Epidermal melanocyte (primary cell): ENCODE results near the gene MTRF1.

Experiments used
- DNase-seq: peaks from one replicate; pipeline ENCODE4 v3.0.0; 2011; ENCODE audit warnings: low spot score; ENCODE audit not compliant: insufficient read length

MTRF1 gene, protein sequence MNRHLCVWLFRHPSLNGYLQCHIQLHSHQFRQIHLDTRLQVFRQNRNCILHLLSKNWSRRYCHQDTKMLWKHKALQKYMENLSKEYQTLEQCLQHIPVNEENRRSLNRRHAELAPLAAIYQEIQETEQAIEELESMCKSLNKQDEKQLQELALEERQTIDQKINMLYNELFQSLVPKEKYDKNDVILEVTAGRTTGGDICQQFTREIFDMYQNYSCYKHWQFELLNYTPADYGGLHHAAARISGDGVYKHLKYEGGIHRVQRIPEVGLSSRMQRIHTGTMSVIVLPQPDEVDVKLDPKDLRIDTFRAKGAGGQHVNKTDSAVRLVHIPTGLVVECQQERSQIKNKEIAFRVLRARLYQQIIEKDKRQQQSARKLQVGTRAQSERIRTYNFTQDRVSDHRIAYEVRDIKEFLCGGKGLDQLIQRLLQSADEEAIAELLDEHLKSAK

DNA sequence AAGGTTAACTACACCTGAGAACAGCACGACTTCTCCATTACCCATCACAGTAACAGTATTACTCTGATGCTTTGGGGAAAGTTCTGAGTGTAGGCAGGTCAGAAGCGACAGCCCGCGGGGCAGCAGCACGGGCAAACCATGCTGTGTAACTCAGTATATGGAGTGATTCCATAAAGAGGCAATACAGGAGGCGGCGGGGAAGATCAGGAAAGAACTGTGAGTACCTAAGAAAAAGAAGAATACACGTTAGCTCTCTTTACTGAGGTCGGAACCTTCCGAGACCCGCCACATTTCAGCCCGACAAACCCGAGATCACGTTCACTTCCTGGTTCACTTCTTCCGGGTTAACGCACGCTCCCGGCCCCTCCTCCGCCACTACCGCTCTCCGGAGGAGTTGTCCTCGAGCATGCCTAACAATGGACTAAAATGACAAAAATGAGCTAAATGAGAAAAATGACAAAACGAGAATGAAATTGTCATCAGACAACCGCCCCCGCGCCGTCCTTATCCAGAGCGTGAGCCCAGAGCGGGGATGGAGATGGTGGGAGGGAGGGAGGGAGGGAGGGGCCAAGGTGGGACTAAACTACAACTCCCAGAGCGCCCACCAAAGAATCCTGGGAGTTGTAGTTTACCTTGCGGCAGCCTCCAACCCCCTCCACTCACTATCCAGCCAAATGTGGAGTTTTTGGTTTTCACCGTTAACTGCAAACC, at the start of gene MTRF1:
Gene MTRF1 (minus strand): TSS at position 316 of the 711 bp plus-strand sequence. CDS start 2,669 bp downstream, outside the sequence.
- peak; percentile 77 for DNase-seq

DNA sequence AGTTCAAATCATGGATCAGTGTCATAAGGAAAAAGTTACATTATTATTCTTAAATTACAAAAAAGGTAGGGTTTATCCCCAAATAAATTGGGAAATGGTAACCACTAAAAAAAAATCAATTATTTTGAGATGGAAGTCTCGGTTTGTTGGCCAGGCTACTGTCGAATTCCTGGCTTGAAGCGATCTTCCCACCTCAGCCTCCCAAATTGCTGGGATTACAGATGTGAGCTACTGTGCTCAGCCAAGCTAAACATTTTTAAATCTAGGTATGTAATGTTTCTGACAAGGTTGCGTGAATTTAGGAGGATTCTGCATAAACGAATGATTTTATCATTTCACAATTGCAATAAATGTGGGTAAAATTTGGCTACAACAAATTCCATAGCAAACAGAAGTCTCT, 49.7 kb upstream of the MTRF1 start:
- DNase-seq: no peak

DNA sequence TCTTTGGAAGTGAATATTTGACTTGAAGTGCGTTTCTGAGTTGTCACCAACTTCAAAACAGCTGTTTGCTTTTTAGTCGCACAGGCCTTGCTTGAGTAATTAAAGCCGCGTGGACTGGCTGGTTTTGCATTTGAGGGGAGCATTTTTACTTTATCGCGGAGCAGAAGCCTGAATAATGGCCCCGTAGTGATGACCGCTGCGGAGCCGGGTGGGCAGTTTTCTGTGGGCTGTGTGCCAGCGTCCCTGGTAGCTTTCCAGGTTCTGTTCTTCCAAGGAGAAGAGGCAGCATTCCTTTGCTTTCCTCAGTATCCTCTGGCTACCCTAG, 48.8 kb upstream of the MTRF1 start:
- peak; percentile 17 for DNase-seq

DNA sequence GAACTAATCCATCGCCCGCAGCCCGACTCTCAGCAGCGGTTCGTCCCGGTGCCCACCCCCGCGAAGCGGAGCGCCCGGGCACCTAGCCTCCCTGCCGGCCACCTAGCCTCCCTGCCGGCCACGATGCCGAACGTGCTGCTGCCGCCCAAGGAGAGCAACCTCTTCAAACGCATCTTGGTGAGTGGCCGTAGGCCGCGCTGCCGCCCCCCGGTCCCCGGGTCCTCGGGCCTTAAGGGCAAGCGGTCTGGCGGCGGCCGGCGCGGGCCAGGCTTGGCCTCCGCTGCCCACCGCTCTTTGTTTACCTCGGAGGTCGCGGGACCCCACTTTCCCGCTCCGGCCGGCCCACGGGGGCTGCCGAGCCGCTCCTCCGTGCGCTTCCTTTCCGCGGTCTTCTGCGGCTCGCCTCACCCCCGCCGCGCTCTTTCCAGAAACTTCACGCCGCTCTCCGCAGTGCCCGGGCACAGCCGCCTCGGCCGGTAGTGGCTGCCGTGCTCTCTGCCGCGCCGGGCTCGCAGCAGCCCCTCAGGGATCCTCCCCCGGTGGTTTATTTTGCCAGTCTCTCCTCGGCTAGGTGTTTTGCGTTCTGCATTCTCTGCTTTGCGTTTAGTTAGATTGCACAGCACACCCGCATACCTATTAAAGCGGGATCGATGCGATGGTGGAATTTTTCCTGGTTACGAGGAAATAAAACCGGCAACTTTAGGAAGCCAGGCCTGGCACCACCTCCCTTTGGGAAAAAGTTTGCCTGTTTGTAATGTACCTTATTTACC, 48.2 kb upstream of the MTRF1 start:
- DNase-seq: peak; percentile 17

DNA sequence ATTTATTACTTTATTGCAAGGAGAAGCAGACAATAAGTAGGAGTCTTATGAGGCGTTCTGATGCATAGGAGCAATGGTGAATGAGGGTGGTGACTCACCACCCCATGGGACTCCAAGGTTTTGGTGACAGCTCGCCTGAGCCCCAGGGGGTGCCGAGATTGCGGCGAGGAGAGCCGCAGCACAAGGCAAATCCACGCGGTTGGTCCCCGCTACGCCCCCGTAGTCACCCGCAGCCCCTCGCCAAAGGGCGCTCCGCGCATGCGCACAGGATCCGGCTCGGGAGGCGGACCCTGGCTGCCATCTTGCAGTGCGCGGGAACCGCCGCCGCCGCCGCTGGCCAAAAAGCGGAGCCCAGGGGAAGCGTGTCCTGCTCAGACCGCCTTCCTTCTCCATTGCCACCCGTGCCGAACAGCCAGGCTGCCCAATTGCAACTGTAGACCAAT, 47.6 kb upstream of the MTRF1 start, which contains the start of gene NAA16:
Gene NAA16 (plus strand): TSS at position 305 of the 443 bp plus-strand sequence. CDS start 262 bp downstream, outside the sequence.
- DNase-seq: peak; percentile 92

DNA sequence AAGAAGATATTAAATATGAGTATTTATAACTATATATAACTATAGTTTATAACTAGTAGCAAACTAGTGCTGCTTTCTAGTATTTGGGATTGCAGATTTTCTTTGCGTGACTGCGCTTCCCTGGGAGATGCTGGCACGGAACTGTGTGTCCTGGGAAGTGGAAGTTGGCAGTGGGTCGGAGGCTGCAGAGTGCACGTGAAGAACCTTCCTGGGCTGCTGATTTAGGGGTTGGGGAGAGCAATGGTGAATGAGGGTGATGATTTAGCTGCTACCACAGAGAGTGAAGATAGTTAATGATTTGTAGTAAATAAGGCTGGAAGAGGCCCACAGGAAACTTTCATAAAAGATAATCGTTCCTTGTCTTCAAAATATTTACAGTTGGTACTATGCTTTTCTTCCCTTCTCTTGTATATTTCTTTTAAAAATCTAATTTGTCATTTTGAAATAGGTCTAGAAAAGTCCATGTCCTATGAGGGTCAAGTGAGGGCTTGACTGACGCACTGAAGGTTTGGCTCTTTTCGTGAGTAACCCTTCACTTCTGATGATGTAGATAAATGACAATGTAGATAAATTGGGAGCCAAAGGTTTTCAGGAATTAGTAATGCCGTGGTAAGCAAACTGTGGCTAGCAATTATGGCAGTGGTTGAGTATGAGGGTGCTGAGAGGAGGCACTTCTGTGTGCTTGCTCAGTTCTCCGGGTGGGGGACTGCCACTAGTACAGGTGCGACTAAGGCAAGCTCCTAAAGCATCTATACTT, 44.7 kb upstream of the MTRF1 start:
- no peak for DNase-seq

DNA sequence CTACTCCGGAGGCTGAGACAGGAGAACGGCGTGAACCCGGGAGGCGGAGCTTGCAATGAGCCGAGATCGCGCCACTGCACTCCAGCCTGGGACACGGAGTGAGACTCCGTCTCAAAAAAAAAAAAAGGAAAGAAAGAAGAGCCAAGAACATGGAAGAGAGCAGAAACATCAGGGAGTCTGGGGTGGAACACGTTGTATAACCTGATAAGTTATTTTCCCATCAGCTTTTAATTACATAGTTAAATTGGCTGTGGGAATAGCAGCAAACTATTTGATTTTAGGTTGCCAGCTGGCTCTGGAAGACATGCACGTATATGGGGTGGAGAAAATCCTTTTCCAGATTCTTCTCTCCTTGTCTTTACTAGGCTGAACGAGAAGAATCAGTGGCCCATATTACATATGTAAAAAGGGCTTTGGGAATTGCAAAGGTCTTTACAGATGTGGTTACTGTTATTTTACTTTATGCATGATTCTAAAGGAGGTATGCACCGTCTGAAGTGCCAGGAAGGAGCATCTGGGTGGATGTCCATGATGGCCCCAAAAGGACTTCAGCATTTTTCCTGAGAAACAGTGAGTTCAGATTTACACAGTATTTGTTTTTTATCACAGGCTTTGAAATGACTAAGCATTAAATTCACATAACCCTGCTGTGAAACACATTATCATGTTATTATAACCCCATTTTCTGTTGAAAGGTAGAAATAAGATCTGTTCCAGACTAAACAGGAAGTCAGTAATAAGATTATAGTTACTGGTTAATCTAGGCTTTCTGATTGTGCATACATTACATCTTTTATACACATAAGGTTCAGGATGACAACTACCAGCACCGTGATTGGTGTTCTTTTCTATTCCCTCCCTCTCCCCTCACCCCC, 43.1 kb upstream of the MTRF1 start:
- DNase-seq: no peak

DNA sequence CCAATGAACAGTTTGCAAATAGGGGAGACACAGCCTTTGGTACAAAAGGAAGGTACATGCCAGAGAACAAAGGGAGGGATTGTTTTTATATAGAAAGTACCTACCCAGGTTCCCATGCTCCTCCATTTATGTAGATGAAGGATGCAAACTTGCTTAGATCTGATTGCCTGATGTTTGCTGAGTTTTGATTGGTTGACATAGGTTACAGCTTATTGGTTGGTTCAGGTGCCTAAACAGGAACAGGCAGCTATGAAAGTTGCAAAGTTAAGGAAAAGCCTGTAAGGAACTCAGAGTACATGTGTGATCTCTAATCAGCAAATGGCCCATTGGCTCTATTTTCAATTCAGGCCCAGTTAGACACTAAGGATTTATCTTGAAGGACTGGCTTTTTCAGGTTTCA, 41.2 kb upstream of the MTRF1 start:
- DNase-seq: no peak

DNA sequence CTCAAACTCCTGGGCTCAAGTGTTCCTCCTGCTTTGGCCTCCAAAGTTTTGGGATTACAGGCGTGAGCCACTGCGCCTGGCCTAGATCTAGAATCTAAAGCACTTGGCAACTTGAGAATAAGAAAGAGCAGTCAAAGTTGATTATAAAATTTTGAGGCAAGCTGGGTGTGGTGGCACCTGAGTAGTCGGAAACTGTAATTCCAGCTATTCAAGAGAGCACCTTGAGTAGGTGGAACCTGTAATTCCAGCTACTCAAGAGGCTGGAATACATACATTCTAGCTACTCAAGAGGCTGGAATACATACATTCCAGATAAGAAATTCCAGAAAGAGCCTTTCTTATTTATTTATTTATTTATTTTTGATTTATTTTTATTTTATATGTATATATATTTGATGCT, 39.4 kb upstream of the MTRF1 start:
- no peak for DNase-seq

DNA sequence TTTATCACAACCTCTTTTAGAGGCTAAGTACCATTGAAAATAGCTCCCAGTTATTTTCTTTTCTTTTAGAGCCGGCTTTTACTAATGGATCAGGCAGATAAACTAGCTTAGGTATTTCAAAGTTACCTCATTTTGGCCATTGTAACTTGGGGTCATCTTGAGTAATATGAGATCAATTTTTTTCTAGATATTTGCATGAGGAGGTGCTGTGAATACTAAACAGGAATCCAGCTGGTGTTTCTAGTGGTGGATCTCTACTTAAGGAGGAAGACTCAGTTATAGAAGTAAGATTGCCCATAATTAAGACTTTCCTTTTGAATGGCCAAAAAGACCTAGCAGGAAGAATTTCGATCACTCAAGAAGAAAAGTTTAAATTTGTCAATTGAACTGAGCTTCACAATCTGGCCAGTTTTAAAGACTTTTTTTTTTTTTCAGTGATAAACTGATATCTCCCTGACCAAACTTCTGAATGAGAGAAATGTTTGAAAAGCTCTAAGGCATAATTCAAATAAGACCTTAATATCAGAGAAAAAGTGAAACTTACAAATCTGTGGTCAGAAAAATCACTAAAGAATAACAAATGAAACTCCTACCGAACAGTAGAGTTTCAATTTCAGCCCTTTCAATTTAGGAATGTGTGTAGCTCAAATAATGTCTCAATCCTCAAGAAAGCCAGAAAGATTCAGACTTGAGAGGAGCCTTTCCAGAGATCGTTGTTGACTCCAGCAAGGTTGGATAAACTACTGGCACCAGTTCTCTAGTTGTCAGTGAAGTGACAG, 36.1 kb upstream of the MTRF1 start:
- DNase-seq: no peak

DNA sequence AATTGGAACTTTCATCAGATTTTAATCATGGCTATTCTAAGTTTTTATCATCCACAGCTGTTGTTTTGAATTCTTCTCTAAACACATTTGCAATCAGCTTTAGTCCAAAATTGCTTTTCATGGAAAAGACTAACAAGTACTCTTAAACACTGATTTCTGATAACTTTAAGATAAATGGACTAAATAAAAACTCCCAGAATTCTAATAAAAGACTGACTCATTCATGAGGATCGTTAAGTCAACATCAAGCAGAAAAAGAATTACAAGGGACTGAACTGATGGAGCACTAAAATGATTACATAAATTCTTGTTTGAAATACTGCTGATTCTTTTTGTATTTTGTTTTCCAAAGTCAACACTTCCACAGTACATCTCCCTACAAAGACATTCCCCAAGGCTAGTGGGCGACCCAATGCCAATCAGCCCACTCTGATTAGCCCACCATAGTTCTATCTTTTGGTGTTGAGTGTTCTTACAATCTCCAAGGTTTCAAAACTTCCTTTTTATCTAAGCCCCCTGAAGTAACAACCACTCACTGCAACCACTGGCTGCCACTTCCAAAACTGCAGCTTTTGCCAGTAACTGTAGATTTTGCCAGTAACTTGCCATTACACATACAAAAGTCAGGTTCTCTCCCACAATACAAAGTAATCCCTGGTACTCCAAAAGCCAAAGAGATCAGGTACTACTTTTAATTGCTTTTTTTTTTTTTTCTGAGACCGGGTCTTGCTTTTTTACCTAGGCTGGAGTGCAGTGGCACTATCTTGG, 33.7 kb upstream of the MTRF1 start:
- DNase-seq: no peak

DNA sequence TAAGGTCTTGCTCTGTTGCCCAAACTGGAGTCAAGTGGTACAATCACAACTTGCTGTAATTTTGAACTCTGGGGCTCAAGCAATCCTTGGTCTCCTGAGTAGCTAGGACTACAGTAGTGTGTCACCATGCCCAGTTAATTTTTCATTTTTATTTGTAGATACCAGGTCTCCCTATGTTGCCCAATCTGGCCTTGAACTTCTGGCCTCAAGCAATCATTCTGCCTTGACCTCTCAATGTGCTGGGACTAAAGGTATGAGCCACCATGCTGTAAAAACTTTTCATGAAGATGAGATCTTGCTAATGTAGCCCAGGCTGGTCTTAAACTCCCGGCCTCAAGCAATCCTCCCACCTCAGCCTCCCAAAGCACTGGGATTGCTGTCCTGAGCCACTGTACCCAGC, 32.6 kb upstream of the MTRF1 start:
- DNase-seq: no peak

DNA sequence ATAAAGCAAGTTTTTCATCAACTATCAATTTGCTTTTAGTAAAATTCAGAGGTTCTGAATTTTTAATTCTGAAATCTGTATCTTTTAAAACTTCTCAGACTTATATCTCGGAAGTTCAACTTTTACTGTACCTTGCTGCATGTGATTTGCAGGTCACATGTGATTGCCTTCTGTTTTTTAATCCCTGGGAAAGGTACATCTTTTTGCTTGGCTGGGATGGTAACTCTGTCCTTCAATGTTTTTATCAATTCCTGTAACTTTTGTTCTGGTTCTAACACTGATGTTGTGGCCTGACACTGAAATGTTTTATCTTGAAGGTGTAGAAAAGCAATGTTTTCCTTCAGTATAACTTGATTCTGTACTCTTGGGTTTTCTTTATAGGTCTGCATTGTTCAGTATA, 31.5 kb upstream of the MTRF1 start:
- no peak for DNase-seq

DNA sequence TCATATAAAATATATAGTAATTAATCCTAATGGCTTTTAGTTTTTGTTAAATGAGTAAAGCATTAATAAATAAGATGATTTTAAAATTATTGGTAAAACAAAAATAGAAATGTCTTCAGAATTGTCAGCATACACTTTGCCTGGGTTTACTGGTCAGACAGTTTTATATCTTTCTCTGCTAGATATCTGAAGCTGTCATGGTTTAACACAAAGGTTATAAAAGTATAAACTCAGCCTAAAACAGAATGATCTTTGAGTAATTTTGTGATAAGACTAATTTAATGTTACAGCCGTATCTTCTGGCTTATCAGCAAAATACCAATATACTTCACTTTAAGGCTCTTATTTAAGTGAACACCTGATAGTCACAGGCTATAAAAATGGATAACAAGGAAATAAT, 29.9 kb upstream of the MTRF1 start:
- DNase-seq: no peak

DNA sequence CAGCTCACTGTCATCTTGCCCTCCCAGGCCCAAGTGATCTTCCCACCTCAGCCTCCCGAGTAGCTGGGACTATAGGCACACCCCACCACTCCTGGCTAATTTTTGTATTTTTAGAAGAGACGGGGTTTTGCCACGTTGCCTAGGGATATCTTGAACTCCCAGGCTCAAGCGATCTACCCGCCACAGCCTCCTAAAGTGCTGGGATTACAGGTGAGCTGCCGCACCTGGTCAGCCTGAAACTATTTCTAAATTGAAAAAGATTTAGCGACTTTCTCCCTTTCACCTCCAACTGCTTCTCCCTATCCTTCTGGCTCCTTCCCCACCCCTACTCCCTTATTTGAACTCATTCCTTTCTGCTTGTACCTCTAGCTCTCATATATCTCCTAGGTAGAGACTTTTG, 27.9 kb upstream of the MTRF1 start:
- no peak for DNase-seq

DNA sequence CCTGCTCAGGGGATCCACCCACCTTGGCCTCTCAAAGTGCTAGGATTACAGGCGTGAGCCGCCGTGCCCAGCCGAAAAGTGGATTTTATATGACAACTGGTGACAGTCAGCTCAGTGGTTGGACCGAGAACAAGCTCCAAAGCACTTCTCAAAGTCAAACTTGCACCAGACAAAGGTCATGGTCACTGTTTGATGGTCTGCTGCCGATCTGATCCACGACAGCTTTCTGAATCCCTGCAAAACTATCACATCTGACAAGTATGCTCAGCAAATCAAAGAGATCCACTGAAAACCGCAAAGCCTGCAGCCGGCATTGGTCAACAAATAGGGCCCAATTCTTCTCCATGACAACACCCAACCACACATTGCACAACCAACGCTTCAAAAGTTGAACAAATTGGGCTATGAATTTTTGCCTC, 26.1 kb upstream of the MTRF1 start:
- no peak for DNase-seq

DNA sequence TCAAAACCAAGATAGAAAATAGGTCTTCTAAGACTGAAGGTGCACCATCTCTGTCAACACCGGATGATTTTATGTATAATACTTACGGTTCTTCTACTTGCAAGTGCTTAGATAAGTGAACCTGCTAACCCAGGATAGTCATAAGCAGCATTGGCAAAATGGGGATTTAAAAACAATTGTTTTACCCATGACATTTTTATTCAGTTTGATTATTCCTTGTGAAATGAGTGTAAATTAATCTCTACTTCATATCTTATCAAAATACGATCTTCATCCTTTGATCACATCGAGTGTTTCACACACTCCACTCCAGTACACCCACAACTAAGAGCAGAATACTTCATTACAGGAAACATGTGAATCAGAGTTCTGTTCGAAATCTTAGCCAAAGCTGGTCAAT, 23.0 kb upstream of the MTRF1 start:
- no peak for DNase-seq

DNA sequence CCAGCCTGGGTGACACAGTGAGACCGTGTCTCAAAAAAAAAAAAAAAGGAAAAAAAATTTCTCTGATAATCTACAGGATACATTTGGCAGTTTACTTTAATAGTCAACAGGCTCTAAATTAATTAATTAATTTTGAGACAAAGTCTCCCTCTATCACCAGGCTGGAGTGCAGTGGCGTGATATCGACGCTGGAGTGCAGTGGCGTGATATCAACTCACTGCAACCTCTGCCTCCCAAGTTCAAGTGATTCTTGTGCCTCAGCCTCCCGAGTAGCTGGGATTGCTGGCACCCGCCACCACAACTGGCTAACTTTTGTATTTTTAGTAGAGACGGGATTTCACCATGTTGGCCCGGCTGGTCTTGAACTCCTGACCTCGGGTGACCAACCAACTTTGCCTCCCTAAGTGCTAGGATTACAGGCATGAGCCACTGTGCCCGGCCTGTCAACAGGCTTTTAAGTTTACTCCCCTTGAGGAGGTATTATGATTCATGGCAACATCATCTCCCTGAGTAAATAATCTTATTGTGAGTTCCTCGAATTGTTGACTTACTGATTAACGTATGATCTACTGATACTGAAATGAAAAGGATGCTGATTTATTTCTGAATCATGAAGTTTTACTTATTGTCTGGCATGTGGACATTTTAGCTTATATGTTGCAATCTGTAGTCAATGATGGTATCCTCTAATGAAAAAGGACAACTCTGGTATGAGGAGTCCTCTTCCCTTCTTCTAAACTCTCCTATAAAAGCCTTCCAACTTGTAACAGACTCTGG, 21.3 kb upstream of the MTRF1 start:
- DNase-seq: no peak
